Measurements from ENCODE around the gene ABCA1.

The ABCA1 gene

DNA sequence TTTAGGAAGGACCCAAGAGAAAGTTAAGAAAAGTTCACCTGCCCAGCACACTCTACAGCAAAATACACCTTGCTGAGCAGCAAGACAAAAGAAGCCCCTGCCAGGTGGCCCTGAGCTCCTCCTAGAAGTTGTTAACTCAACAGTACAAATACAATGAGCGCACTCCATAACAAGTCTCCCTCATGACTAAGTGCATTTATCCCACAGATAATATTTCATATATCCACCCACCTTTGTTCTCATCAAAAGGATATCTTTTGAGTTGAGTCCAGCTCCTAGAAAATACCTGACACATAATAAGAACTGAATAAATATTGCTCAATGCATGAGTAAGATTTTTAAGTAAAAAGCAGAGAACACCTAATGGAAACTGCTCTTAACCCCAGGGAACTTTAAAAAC is 73.3 kb downstream of the ABCA1 start:
- DNase-seq: no peak
- Mint-ChIP-seq H3K27ac (peak overlapping the region in 1 of 2 donors; percentile 32), H3K4me1 (no peaks in the 10 kb centered on the region), H3K9me3 (no peaks in the 10 kb centered on the region), H3K4me3 (no peak overlapping the region), H3K27me3 (no peaks in the 10 kb centered on the region)
- no peak for ATAC-seq

DNA sequence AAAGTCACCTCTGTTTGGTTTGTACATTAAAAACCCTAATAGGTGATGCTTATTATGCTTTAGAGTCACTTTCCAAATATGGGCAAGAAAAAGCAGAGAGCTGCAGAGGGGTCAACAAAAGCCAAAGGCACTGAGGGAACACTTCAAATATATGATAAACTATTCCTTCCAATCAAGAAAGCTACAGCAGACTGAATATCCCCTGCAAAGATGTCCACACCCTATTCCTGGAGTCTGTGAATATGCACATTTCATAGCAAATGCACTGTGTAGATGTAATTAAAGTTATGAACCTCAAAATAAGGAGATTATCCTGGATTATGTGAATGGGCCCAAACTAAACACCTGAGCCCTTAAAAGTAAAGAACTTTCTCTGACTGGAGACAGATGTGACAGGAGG is 74.3 kb downstream of the ABCA1 start:
- no peak for DNase-seq
- H3K4me3 Mint-ChIP-seq: no peak overlapping the region
- no peaks in the 10 kb centered on the region for H3K4me1 Mint-ChIP-seq
- ATAC-seq: no peak
- H3K27ac Mint-ChIP-seq: no peak overlapping the region
- H3K27me3 Mint-ChIP-seq: no peaks in the 10 kb centered on the region
- H3K9me3 Mint-ChIP-seq: no peaks in the 10 kb centered on the region

DNA sequence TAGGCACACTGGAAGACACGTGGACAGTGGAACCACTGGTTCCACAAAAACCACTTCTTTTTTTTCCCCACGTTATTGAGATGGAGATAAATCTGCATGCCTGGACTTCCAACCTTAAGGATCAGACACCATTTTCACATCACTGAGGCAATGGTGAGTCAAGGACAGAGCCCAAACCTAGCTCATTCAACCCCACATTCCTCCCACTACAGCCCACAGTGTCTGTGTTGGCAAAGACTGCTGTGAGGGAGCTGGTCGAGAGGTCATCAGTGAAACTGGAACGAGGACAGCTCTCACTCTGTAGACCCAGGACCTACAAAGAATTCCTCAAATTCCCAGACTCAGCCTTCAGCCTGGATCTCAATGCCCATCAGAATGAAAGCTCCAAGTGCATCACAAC is 74.8 kb downstream of the ABCA1 start:
- no peaks in the 10 kb centered on the region for H3K4me1 Mint-ChIP-seq
- no peak for ATAC-seq
- H3K4me3 Mint-ChIP-seq: no peak overlapping the region
- H3K27me3 Mint-ChIP-seq: no peaks in the 10 kb centered on the region
- no peaks in the 10 kb centered on the region for H3K9me3 Mint-ChIP-seq
- H3K27ac Mint-ChIP-seq: peak overlapping the region in 1 of 2 donors; percentile 38
- DNase-seq: no peak

DNA sequence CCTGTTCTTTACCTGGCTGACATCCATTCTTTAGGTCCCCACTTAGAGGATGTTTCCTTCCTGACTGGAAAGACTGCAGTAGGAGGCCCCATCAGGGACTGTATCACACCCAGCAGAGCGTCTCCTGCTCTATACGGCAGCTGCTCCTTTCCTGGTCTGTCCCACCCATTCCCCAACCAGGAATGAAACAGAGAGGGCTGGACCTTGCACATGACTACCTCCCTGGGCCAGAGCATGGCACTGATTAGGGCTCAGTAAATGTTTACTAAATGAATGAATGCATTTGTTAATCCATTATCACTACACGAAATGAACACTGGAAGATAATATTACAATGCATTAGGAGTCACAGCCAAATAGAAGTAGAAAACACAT is 76.4 kb downstream of the ABCA1 start:
- H3K27ac Mint-ChIP-seq: peak overlapping the region in 1 of 2 donors; percentile 1
- no peaks in the 10 kb centered on the region for H3K27me3 Mint-ChIP-seq
- DNase-seq (no peak), ATAC-seq (no peak)
- H3K9me3 Mint-ChIP-seq: no peaks in the 10 kb centered on the region
- H3K4me1 Mint-ChIP-seq: no peaks in the 10 kb centered on the region
- no peak overlapping the region for H3K4me3 Mint-ChIP-seq

DNA sequence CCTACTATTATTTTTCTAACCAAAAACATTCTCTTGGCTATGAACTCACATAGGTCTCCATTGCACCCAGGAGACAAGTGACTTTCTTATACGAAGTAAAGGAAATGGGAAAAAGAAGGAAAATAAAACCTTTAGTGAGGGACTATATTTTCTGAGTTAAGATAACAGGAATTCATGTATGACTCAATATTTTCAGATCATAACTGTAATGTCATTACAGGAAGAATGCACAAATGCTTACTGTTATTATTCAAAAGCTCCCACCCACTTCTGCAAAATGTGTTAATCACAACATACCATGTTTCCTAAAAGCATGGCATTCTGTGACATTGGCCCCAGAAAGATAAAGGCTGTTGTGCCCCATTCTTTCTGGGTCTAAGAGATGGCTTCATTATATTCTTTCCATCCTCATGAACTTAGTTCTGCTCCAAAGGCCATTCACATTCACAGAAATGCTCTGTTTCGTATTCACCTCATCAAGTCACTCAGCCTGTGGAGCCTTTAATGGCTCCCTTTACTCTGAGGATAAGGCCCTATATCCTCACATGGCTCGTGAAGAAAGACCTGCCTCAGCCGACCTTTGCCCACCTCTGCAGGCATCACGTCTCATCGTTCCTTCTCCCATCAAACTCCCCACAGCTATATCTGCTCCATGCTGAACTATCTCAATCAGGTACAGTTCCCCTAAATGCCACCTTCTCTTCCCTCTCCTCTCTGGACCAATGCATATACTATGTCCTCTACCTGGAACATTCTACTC is 77.0 kb downstream of the ABCA1 start:
- ATAC-seq: no peak
- Mint-ChIP-seq H3K27me3 (no peaks in the 10 kb centered on the region), H3K4me1 (no peaks in the 10 kb centered on the region), H3K9me3 (no peaks in the 10 kb centered on the region), H3K27ac (no peak overlapping the region), H3K4me3 (no peak overlapping the region)
- no peak for DNase-seq

DNA sequence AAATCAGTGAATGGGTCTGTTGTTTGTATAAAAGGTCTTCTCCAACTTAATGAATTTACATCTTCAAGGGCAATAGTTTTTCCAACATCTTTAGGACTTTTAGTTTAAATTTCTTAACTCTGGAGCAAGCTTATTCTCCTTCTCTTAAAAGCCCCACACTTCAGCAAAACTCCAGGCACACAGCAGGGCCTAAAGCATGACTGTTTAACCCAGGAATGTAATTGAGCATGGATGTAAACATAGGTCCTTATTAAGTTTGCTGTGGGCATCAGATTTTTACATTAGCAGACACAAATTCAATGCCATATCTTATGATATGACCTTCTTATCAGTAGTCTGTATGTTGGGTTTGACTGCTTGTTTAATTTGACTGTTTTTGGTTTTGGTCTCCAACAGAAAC is 78.9 kb downstream of the ABCA1 start:
- Mint-ChIP-seq H3K4me3 (no peak overlapping the region), H3K9me3 (no peaks in the 10 kb centered on the region), H3K27me3 (no peaks in the 10 kb centered on the region), H3K27ac (no peak overlapping the region), H3K4me1 (no peaks in the 10 kb centered on the region)
- no peak for DNase-seq
- no peak for ATAC-seq

DNA sequence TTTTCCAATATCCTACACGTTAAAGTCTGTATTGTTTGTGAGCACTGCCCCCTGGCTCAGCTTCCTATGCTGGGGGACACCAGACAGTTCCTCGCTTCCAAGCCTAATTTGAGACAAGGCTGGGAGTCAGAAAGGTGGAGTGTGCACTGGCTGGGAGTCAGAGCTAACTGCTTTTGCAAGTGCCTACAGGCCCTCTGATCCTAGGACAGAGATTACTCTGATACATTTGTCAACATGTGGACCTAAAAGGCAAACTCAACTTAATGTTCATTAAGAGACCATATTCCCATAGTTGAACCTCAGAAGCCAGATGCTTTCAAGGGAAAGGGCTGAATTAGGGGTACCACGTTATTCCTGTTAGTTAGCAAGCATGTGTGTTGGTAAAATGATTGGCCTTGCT is 83.2 kb downstream of the ABCA1 start:
- no peak overlapping the region for H3K4me3 Mint-ChIP-seq
- no peaks in the 10 kb centered on the region for H3K9me3 Mint-ChIP-seq
- H3K4me1 Mint-ChIP-seq: no peaks in the 10 kb centered on the region
- no peaks in the 10 kb centered on the region for H3K27me3 Mint-ChIP-seq
- DNase-seq (no peak), ATAC-seq (no peak)
- no peak overlapping the region for H3K27ac Mint-ChIP-seq

DNA sequence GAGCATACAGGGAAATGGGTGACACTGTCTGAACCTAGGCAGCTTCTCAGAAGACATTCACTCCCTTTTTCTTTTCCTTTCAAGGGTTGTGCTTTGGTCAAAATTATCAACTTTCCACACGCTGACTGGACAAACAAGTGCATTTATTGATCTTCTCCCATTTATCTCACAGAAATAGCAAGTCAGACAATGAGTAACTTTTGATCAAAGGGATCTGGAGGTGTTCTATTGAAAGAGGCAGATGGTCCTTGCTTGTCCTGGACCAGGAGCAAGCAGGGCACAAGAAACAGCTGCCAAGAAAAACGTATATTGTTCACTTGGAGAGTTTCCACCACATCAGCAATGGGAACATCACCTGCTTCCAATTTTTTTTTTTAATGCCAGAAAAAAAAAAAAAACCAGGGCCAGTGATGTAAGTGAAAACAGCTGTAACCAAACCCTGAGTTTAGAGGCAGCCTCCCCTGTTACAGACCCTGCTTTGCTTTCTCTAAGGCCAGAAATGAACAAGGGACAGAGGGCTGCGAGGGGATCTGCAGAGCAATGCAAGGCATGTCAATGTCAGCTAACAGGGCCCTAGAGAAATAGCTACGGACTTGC is 84.2 kb downstream of the ABCA1 start:
- no peak for ATAC-seq
- no peaks in the 10 kb centered on the region for H3K9me3 Mint-ChIP-seq
- H3K27me3 Mint-ChIP-seq: no peaks in the 10 kb centered on the region
- no peaks in the 10 kb centered on the region for H3K4me1 Mint-ChIP-seq
- no peak for DNase-seq
- no peak overlapping the region for H3K4me3 Mint-ChIP-seq
- no peak overlapping the region for H3K27ac Mint-ChIP-seq

DNA sequence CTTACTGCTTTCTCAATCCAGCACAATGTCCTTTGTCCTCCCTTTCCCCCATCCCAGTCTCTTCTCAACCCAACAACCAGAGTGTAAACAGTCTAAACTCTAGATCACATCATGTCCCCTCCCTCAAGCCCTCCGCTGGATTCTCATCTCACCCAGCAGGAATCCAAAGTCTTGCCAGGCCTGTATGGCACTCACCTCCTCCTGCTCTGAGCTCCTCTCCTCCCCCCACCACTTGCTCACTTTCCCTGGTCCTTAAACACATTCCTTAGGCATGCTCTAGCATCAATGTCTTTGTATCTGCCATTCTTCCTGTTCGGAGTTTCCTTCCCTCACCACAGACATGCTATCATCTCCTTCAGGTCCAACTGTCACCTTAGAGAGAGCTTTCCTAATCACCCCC is 85.3 kb downstream of the ABCA1 start:
- no peak for DNase-seq
- no peak for ATAC-seq
- H3K9me3 Mint-ChIP-seq: no peaks in the 10 kb centered on the region
- no peaks in the 10 kb centered on the region for H3K4me1 Mint-ChIP-seq
- H3K4me3 Mint-ChIP-seq: no peak overlapping the region
- H3K27me3 Mint-ChIP-seq: no peaks in the 10 kb centered on the region
- no peak overlapping the region for H3K27ac Mint-ChIP-seq

DNA sequence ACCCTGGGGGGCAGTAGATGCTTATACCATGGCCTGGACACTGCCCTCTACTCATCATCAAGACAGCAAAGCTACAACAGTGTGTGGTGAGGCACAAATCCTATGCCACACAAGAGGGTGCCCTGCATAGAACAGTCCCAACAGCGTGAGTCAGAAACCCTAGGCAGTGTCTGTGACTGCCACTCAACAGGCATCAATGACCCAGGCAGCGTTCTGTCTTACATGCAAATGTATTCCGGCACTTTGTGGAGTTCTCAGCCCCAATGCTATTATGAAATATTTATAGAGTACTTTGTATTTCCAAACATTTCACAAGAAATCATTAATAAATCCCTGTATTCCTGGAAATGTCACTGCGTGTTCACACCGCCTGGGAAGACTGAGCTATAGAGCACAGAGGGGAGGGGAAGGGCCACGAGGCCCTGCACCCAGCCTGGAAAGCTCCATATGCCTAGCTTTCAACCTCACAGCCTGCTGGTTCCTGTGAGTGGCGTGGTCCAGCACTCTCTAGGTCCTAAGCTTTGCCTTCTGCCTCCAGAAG is 86.3 kb downstream of the ABCA1 start:
- Mint-ChIP-seq H3K4me3 (no peak overlapping the region), H3K27ac (no peak overlapping the region), H3K27me3 (no peaks in the 10 kb centered on the region), H3K4me1 (peaks cover 5% of the 10 kb centered on the region), H3K9me3 (no peaks in the 10 kb centered on the region)
- no peak for ATAC-seq
- DNase-seq: no peak

DNA sequence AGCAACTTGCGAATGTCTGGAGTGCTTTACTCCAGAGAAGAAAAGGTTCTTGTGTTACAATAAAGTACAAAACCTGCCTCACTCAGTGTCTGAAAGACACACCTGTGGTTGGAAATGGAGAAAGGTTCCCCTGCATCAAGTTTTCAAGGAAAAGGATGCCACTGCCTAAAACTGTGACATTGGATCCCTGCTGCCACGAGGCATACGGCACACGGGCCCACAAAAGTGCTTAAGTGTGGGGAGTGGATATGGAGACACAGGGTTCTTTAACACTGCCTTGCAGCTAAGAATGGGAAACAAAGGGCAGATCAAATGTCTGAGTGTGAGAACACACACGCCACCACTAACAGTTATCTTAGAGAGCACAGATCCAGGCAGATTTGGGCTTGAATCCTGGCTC is 89.0 kb downstream of the ABCA1 start:
- Mint-ChIP-seq H3K9me3 (no peaks in the 10 kb centered on the region), H3K27me3 (no peaks in the 10 kb centered on the region), H3K4me3 (no peak overlapping the region), H3K27ac (no peak overlapping the region), H3K4me1 (peaks cover 13% of the 10 kb centered on the region)
- no peak for ATAC-seq
- DNase-seq: no peak

DNA sequence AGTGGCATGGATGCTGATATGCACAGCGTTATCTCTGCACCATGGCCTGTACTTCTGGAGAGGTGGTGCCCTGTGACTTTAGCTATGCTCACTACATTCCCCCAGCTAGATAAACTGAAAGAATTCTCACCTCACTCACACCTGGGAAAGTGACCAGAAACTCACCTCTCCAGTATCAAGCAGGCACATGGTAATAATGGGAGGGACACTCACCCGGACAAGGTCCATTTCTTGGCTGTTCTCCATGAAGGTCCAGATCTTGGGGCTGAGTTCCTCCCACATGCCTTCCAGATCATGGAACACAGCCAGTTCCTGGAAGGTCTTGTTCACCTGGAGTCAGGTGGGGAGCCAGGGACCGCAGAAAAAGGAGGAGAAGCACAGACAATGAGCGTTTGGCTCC is 91.2 kb downstream of the ABCA1 start:
- Mint-ChIP-seq H3K27me3 (no peaks in the 10 kb centered on the region), H3K27ac (no peak overlapping the region), H3K4me1 (peaks cover 13% of the 10 kb centered on the region), H3K9me3 (no peaks in the 10 kb centered on the region), H3K4me3 (no peak overlapping the region)
- DNase-seq (no peak), ATAC-seq (no peak)

DNA sequence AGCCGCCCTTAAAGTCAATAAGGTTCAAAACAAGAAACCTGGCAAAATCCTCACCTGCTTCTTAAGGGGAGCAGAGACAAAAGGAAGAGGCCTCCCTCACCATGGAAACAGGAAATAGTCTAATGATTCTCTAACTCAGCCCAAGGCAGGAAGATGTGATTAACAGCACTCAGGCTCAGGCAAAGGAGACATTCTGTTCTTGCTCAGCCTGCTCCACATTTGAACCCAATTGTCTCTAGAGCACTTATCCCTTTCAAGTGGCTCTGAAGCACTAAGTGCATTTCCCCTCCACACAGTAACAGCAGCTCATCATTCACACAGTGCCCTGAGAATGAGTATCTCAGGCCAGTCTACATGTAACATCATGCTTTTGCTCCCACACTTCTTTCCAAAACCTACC is 91.7 kb downstream of the ABCA1 start:
- no peak overlapping the region for H3K4me3 Mint-ChIP-seq
- peak overlapping the region in 1 of 2 donors; percentile 78 for H3K27ac Mint-ChIP-seq
- DNase-seq (no peak), ATAC-seq (no peak)
- H3K27me3 Mint-ChIP-seq: no peaks in the 10 kb centered on the region
- peaks cover 13% of the 10 kb centered on the region for H3K4me1 Mint-ChIP-seq
- no peaks in the 10 kb centered on the region for H3K9me3 Mint-ChIP-seq

DNA sequence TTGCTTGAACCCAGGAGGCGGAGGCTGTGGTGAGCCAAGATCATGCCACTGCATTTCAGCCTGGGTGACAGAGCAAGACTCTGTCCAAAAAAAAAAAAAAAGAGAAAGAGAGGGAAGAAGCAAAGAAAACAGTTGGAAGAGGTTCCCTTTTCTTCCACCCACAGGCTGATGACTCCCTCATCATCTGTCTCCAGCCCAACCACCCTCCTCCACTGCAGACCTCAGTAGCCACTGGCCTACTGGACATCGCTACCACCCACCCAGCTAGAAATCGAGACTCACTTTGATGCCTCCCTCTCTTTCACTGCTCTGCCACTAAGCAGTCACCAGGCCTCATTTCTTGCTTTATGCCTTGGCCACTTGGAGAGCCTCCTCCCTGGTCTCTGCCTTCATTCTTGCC is 92.8 kb downstream of the ABCA1 start:
- peaks cover 13% of the 10 kb centered on the region for H3K4me1 Mint-ChIP-seq
- no peak for DNase-seq
- H3K4me3 Mint-ChIP-seq: no peak overlapping the region

DNA sequence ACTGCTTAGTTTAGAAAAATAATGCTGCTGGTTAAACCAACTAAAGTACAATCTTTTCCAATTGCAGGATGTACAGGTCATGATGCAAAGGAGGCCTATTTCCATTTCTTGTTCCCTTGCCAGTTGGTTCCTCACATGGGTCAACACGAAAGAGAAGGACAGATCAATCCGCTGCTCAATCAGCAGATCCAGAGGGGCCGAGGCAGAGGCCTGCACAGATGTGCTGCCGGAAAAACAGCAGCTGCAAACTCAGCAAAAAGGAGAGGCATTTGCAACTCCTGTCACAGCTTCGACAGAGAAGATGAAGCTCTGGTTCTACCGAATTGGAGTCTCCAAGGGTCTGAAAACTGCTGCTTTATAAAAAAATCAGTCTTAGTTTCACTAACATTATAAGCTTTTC is 94.3 kb downstream of the ABCA1 start:
- H3K4me3 Mint-ChIP-seq: no peak overlapping the region

More for the DNA sequence above, 92.8 kb downstream of the ABCA1 start:
- no peak for ATAC-seq
- no peak overlapping the region for H3K27ac Mint-ChIP-seq
- no peaks in the 10 kb centered on the region for H3K9me3 Mint-ChIP-seq
- H3K27me3 Mint-ChIP-seq: no peaks in the 10 kb centered on the region

DNA sequence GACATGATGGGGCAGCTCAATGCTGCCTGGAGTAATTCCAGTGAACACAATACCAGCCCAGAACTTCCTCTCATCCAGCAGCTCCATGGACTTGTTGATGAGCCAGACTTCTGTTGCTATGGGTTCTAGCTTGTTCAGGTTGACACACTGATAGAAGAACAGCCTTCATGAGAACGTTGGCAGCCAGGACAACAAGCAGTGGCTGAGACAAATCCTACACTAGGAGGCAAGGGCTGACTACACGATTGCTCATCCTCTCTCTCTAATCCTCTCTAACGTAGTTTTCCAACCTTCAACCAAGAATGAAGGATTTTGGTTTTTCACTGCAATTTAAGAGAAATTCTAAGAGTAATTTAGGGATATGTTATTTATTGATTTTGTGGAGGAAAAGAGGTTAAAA is 96.3 kb downstream of the ABCA1 start:
- H3K27ac Mint-ChIP-seq: no peak overlapping the region
- H3K4me1 Mint-ChIP-seq: peaks cover 7% of the 10 kb centered on the region
- H3K27me3 Mint-ChIP-seq: no peaks in the 10 kb centered on the region
- H3K4me3 Mint-ChIP-seq: no peak overlapping the region
- no peak for ATAC-seq
- H3K9me3 Mint-ChIP-seq: no peaks in the 10 kb centered on the region
- DNase-seq: no peak

More for the DNA sequence above, 94.3 kb downstream of the ABCA1 start:
- Mint-ChIP-seq H3K9me3 (no peaks in the 10 kb centered on the region), H3K27me3 (no peaks in the 10 kb centered on the region), H3K4me1 (peaks cover 13% of the 10 kb centered on the region), H3K27ac (no peak overlapping the region)
- ATAC-seq (no peak), DNase-seq (no peak)

DNA sequence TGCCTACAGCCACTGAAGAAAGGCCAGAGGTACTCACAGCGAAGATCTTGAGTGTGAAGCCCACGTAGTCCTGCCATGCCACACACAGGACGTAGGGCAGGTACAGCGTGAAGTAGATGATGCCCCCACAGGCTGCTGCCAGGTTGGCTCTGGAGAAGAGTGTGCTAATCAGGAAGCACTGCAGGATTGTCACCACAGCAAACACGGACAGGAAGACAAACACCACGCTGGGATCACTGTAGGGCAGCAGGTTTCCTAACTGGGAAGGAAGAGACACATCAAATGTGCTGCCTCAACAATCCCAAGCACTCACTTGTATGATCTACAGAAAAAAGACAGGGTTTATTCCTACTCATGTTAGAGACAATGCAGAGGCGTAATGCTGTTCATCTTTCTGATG is 101.0 kb downstream of the ABCA1 start:
- DNase-seq (no peak), ATAC-seq (no peak)
- Mint-ChIP-seq H3K9me3 (no peaks in the 10 kb centered on the region), H3K4me3 (no peak overlapping the region), H3K27ac (peak overlapping the region in 1 of 2 donors; percentile 29), H3K27me3 (no peaks in the 10 kb centered on the region), H3K4me1 (no peaks in the 10 kb centered on the region)

Measured in stimulated activated naive CD8-positive, alpha-beta T cell treated with anti-CD3 and anti-CD28 coated beads, Interleukin-15, amount 100 ng/mL, for 72 hours (primary cell).